H9 (cell line): ENCODE measurements around the gene FAM174B. TPM values are rescaled to one million over a fixed set of nuclear protein-coding genes. Genes with fewer than 3 reads are reported as not detected.

ENCODE experiments used
- DNase-seq: peaks from one replicate; pipeline ENCODE4 v3.0.0-alpha.2; 2017
- H2AFZ ChIP-seq: one replicate; pipeline ENCODE4 v1.6.1; 2013; ENCODE audit warnings: mild to moderate bottlenecking, low read length, control low read depth, moderate library complexity
- H2AK5ac ChIP-seq: 2 replicates; pipeline ENCODE4 v1.6.1; 2013; ENCODE audit warnings: low read length, control low read depth, mixed read lengths; ENCODE audit not compliant: insufficient read length
- H2BK120ac ChIP-seq: one replicate; pipeline ENCODE4 v1.6.1; 2013; ENCODE audit warnings: low read depth, mild to moderate bottlenecking, low read length, control low read depth, inconsistent platforms; ENCODE audit not compliant: poor library complexity, severe bottlenecking
- H2BK12ac ChIP-seq: 2 replicates; pipeline ENCODE4 v1.6.1; 2013; ENCODE audit warnings: low read length, control low read depth, mixed read lengths, low read depth; ENCODE audit not compliant: insufficient read length
- H2BK15ac ChIP-seq: 2 replicates; pipeline ENCODE4 v1.6.1; 2013; ENCODE audit warnings: low read depth, low read length, control low read depth
- H2BK20ac ChIP-seq: one replicate; pipeline ENCODE4 v1.6.1; 2013; ENCODE audit warnings: low read depth, mild to moderate bottlenecking, low read length, control low read depth, inconsistent platforms; ENCODE audit not compliant: poor library complexity, severe bottlenecking
- H2BK5ac ChIP-seq: 2 replicates; pipeline ENCODE4 v1.6.1; 2013; ENCODE audit warnings: low read length, control low read depth, mixed read lengths; ENCODE audit not compliant: insufficient read length
- H3K14ac ChIP-seq: 2 replicates; pipeline ENCODE4 v1.6.1; 2013; ENCODE audit warnings: low read length, control low read depth; ENCODE audit not compliant: insufficient read depth
- H3K18ac ChIP-seq: 2 replicates; pipeline ENCODE4 v1.6.1; 2013; ENCODE audit warnings: low read depth, mild to moderate bottlenecking, mixed read lengths, low read length, control low read depth; ENCODE audit not compliant: insufficient read length
- H3K23ac ChIP-seq: 2 replicates; pipeline ENCODE4 v1.6.1; 2013; ENCODE audit warnings: low read length, control low read depth, mixed read lengths, low read depth; ENCODE audit not compliant: insufficient read length
- H3K23me2 ChIP-seq: 2 replicates; pipeline ENCODE4 v1.6.1; 2013; ENCODE audit warnings: low read depth, mild to moderate bottlenecking, mixed read lengths, low read length, control low read depth; ENCODE audit not compliant: insufficient read length, poor library complexity, severe bottlenecking
- H3K27ac ChIP-seq: 2 replicates; pipeline ENCODE4 v1.5.1; 2013; ENCODE audit warnings: low read length, control low read depth, mixed read lengths, low read depth; ENCODE audit not compliant: insufficient read length
- H3K27me3 ChIP-seq: 2 replicates; pipeline ENCODE4 v1.6.1; 2013; ENCODE audit warnings: low read length, control low read depth, inconsistent platforms; ENCODE audit not compliant: insufficient read depth
- H3K4ac ChIP-seq: 2 replicates; pipeline ENCODE4 v1.6.1; 2013; ENCODE audit warnings: low read depth, mild to moderate bottlenecking, control low read depth, inconsistent platforms, low read length, moderate library complexity
- H3K4me1 ChIP-seq: 2 replicates; pipeline ENCODE4 v1.6.1; 2013; ENCODE audit warnings: low read length, control low read depth, inconsistent platforms; ENCODE audit not compliant: insufficient read depth
- H3K4me2 ChIP-seq: 2 replicates; pipeline ENCODE4 v1.6.1; 2013; ENCODE audit warnings: low read length, control low read depth, mixed read lengths; ENCODE audit not compliant: insufficient read length, insufficient read depth
- H3K56ac ChIP-seq: 2 replicates; pipeline ENCODE4 v1.6.1; 2013; ENCODE audit warnings: low read depth, mild to moderate bottlenecking, mixed read lengths, low read length, control low read depth; ENCODE audit not compliant: insufficient read length
- H3K79me1 ChIP-seq: 2 replicates; pipeline ENCODE4 v1.6.1; 2013; ENCODE audit warnings: low read depth, mild to moderate bottlenecking, moderate library complexity, low read length, control low read depth, inconsistent platforms; ENCODE audit not compliant: insufficient read depth, poor library complexity, severe bottlenecking
- H3K79me2 ChIP-seq: 2 replicates; pipeline ENCODE4 v1.6.1; 2013; ENCODE audit warnings: low read length, control low read depth, inconsistent platforms; ENCODE audit not compliant: insufficient read depth
- H3K9ac ChIP-seq: 2 replicates; pipeline ENCODE4 v1.6.1; 2013; ENCODE audit warnings: low read length, control low read depth, mixed read lengths; ENCODE audit not compliant: insufficient read length; ENCODE audit errors: extremely low read depth
- H3K9me3 ChIP-seq: one replicate; pipeline ENCODE4 v1.6.1; 2013; ENCODE audit warnings: low read depth, low read length, inconsistent platforms; ENCODE audit not compliant: control insufficient read depth
- H3T11ph ChIP-seq: one replicate; pipeline ENCODE4 v1.6.1; 2013; ENCODE audit warnings: mild to moderate bottlenecking, low read length, control low read depth, inconsistent platforms
- H4K20me1 ChIP-seq: one replicate; pipeline ENCODE4 v1.6.1; 2013; ENCODE audit not compliant: control insufficient read depth, insufficient read length, insufficient read depth
- H4K5ac ChIP-seq: 2 replicates; pipeline ENCODE4 v1.6.1; 2013; ENCODE audit warnings: low read depth, mild to moderate bottlenecking, mixed read lengths, low read length, control low read depth; ENCODE audit not compliant: insufficient read length
- H4K8ac ChIP-seq: replicated peaks from 2 replicates; pipeline ENCODE4 v1.6.1; 2013; ENCODE audit warnings: low read length, control low read depth, mixed read lengths, low read depth; ENCODE audit not compliant: insufficient read length
- H4K91ac ChIP-seq: 2 replicates; pipeline ENCODE4 v1.6.1; 2013; ENCODE audit warnings: low read depth, mild to moderate bottlenecking, moderate library complexity, mixed read lengths, low read length, control low read depth; ENCODE audit not compliant: insufficient read length
- H3K27ac Mint-ChIP-seq, 3 experiments: 2 replicates in 2 of 3; 3 replicates in 1 of 3; pipeline ENCODE4 v1.8.0; 2020 to 2021; ENCODE audit warnings: mixed read lengths in 3 of 3, mild to moderate bottlenecking in 1 of 3, moderate library complexity in 1 of 3
- H3K27me3 Mint-ChIP-seq: 2 replicates; pipeline ENCODE4 v1.8.0; 2021; ENCODE audit warnings: low read depth, mild to moderate bottlenecking, moderate library complexity, mixed read lengths
- H3K36me3 Mint-ChIP-seq, 3 experiments: 2 replicates in 2 of 3; 3 replicates in 1 of 3; pipeline ENCODE4 v1.8.0; 2020 to 2021; ENCODE audit warnings: low read depth in 3 of 3, mixed read lengths in 3 of 3; ENCODE audit not compliant: insufficient read depth in 1 of 3
- H3K4me1 Mint-ChIP-seq, 2 experiments: 2 replicates each; pipeline ENCODE4 v1.8.0; 2020; ENCODE audit warnings: mixed read lengths in 2 of 2
- H3K4me3 Mint-ChIP-seq, 2 experiments: 2 replicates in 1 of 2; 3 replicates in 1 of 2; pipeline ENCODE4 v1.8.0; 2020 to 2021; ENCODE audit warnings: mild to moderate bottlenecking in 2 of 2, mixed read lengths in 2 of 2, moderate library complexity in 1 of 2
- H3K9me3 Mint-ChIP-seq, 2 experiments: 2 replicates in 1 of 2; 3 replicates in 1 of 2; pipeline ENCODE4 v1.8.0; 2020; ENCODE audit warnings: mild to moderate bottlenecking in 2 of 2, mixed read lengths in 2 of 2, moderate library complexity in 1 of 2
- total RNA-seq: library from RNA; stranded (reverse); gene quantifications from 2 replicates; pipeline ENCODE4 v1.2.1, GENCODE V29; 2021
- TF ChIP-seq, protein P1 (sequence below): fragments of 200-600 bp; sonication (generic); conservative IDR thresholded peaks from 3 replicates; pipeline ENCODE4 v1.8.0; 2021; ENCODE audit warnings: antibody characterized with exemption, mild to moderate bottlenecking

The FAM174B gene
- total RNA-seq, 1 experiment from 2014 or later: 38.0 TPM

DNA sequence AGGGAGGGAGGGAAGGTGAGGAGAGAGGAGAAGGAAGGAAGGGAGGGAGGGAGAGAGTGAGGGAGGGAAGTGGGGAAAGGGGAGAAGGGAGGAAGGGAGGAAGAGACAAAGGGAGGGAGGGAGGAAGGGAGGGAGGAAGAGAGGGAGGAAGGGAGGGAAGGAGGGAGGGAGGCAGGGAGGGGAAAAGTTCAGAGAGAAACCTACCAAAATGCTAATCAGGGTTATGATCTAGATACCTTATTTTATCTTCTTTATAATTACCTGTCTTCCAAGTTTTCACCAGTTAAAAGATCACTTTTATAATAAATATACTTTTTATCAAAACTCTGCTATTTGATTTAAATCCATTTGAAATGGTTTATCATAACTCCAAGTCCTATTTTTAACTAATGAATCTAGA, 44.4 kb downstream of the FAM174B start:
- Histone ChIP-seq H3K56ac (no peak overlapping the region), H3K27me3 (no peaks in the 10 kb centered on the region), H4K8ac (no peak overlapping the region), H2AFZ (no peak overlapping the region), H3K79me2 (no peaks in the 10 kb centered on the region), H4K5ac (no peak overlapping the region), H3K79me1 (no peaks in the 10 kb centered on the region), H4K91ac (no peak overlapping the region), H3K4ac (no peak overlapping the region), H4K20me1 (no peaks in the 10 kb centered on the region), H3K14ac (no peak overlapping the region), H3K27ac (no peak overlapping the region), H2BK20ac (no peak overlapping the region), H2BK15ac (no peak overlapping the region), H3K23ac (no peak overlapping the region), H3K4me1 (peaks cover 4% of the 10 kb centered on the region; the same call in 1 of the 2 replicates), H3T11ph (no peak overlapping the region), H2BK120ac (no peak overlapping the region), H3K4me2 (no peak overlapping the region), H3K9me3 (no peaks in the 10 kb centered on the region), H2AK5ac (no peak overlapping the region), H3K23me2 (no peaks in the 10 kb centered on the region), H3K9ac (no peak overlapping the region), H2BK5ac (no peak overlapping the region), H3K18ac (no peak overlapping the region), H2BK12ac (no peak overlapping the region)
- Mint-ChIP-seq H3K9me3 (peaks cover 9 to 13% of the 10 kb centered on the region in 2 experiments), H3K27ac (no peak overlapping the region), H3K36me3 (peaks cover 4 to 20% (median 12%) of the 10 kb centered on the region in 3 experiments; a peak in 5 of 7 replicates), H3K4me3 (no peak overlapping the region), H3K27me3 (peaks cover 4% of the 10 kb centered on the region), H3K4me1 (peaks cover 18 to 27% of the 10 kb centered on the region in 2 experiments)
- TF ChIP-seq, protein P1, sequence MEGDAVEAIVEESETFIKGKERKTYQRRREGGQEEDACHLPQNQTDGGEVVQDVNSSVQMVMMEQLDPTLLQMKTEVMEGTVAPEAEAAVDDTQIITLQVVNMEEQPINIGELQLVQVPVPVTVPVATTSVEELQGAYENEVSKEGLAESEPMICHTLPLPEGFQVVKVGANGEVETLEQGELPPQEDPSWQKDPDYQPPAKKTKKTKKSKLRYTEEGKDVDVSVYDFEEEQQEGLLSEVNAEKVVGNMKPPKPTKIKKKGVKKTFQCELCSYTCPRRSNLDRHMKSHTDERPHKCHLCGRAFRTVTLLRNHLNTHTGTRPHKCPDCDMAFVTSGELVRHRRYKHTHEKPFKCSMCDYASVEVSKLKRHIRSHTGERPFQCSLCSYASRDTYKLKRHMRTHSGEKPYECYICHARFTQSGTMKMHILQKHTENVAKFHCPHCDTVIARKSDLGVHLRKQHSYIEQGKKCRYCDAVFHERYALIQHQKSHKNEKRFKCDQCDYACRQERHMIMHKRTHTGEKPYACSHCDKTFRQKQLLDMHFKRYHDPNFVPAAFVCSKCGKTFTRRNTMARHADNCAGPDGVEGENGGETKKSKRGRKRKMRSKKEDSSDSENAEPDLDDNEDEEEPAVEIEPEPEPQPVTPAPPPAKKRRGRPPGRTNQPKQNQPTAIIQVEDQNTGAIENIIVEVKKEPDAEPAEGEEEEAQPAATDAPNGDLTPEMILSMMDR: no peak
- DNase-seq: no peak
